Breast epithelium (tissue), 4 donors: ENCODE data around the gene SLC38A10. TPM values are rescaled to one million over a fixed set of nuclear protein-coding genes. Genes with fewer than 3 reads are reported as not detected.

ENCODE experiments used
- DNase-seq, 2 donors: peaks; one replicate each; pipeline ENCODE4 v3.0.0-alpha.2; 2019; ENCODE audit warnings: low spot score in 2 of 2
- H3K27ac ChIP-seq, 2 donors: fragments of 200-600 bp; sonication (generic) in 1 of 2; one replicate each; pipeline ENCODE4 v1.5.1; 2016 to 2019; ENCODE audit warnings: mild to moderate bottlenecking in 1 of 2
- H3K27me3 ChIP-seq, 2 donors: fragments of 200-600 bp; sonication (generic) in 1 of 2; one replicate each; pipeline versions ENCODE4 v1.5.1 to v1.6.0; 2017 to 2019; ENCODE audit warnings: control low read depth in 1 of 2, mild to moderate bottlenecking in 1 of 2
- H3K36me3 ChIP-seq: fragments of 200-600 bp; one replicate; pipeline ENCODE4 v1.5.1; 2019
- H3K4me1 ChIP-seq, 2 donors: fragments of 200-600 bp; sonication (generic); one replicate each; pipeline ENCODE4 v1.5.1; 2016 to 2019; ENCODE audit warnings: control low read depth in 1 of 2
- H3K4me3 ChIP-seq, 3 donors: fragments of 200-600 bp; sonication (generic); 1 replicate in 2 of 3; 2 replicates in 1 of 3; pipeline ENCODE4 v1.5.1; 2016 to 2019; ENCODE audit warnings: mild to moderate bottlenecking in 3 of 3, moderate library complexity in 2 of 3
- H3K9me3 ChIP-seq, 2 donors: fragments of 200-600 bp; sonication (generic) in 1 of 2; one replicate each; pipeline ENCODE4 v1.5.1; 2016 to 2019; ENCODE audit warnings: control low read depth in 1 of 2
- CTCF ChIP-seq, 3 donors: fragments of 450-650 bp; IDR thresholded peaks; one replicate each; pipeline ENCODE4 v1.5.1; 2016 to 2017; ENCODE audit warnings: antibody characterized with exemption in 3 of 3, mild to moderate bottlenecking in 3 of 3, moderate library complexity in 3 of 3
- POLR2A ChIP-seq: fragments of 450-650 bp; IDR thresholded peaks from one replicate; pipeline ENCODE4 v1.6.1; 2016; ENCODE audit warnings: antibody characterized with exemption, mild to moderate bottlenecking, moderate library complexity
- POLR2AphosphoS5 ChIP-seq, 3 donors: sonication (generic); formaldehyde crosslinking; IDR thresholded peaks; one replicate each; pipeline ENCODE4 v1.6.1; 2017; ENCODE audit warnings: antibody characterized with exemption in 3 of 3
- intact Hi-C: fragments of 100-400 bp; cut with DNase I; formaldehyde crosslinking; loops from one replicate; pipeline ENCODE4 v1.15.1; 2023; ENCODE audit warnings: low total_unique reads
- total RNA-seq, 3 donors: library from RNA; depleted of rRNA; stranded (reverse); fragments of >200 nt; gene quantifications; one replicate each; pipeline ENCODE4 v1.1.0, GENCODE V29; 2016

SLC38A10 gene
- total RNA-seq, 3 donors from 2014 or later, result 52.4 to 104 (median 85.2) TPM

GRCh38 chr17:81261582-81262336 lies 33.3 kb downstream of the SLC38A10 start:
- DNase-seq, result no peak
- H3K36me3 ChIP-seq, result no peaks in the 10 kb centered on the region
- intact Hi-C loops, result no loop called here

GRCh38 chr17:81261096-81261495 lies 34.0 kb downstream of the SLC38A10 start:
- Histone ChIP-seq H3K9me3 (no peaks in the 10 kb centered on the region), H3K4me3 (no peak overlapping the region), H3K27ac (no peak overlapping the region), H3K27me3 (no peaks in the 10 kb centered on the region), H3K36me3 (no peaks in the 10 kb centered on the region), H3K4me1 (no peaks in the 10 kb centered on the region)
- intact Hi-C loops, result no loop called here
- DNase-seq, result no peak
- no peak for TF ChIP-seq CTCF (IDR thresholded peaks at IDR 0.05)
- no peak for TF ChIP-seq POLR2A
- TF ChIP-seq POLR2AphosphoS5 (IDR thresholded peaks at IDR 0.05), result no peak

More at GRCh38 chr17:81261582-81262336, 33.3 kb downstream of the SLC38A10 start:
- TF ChIP-seq POLR2AphosphoS5 (IDR thresholded peaks at IDR 0.05), result no peak
- no peak for TF ChIP-seq POLR2A
- no peak for TF ChIP-seq CTCF (IDR thresholded peaks at IDR 0.05)
- Histone ChIP-seq H3K27me3 (no peaks in the 10 kb centered on the region), H3K9me3 (no peaks in the 10 kb centered on the region), H3K4me1 (no peaks in the 10 kb centered on the region), H3K27ac (no peak overlapping the region), H3K4me3 (no peak overlapping the region)

- no peaks in the 10 kb centered on the region for H3K27me3 ChIP-seq
- no peak overlapping the region for H3K27ac ChIP-seq
- no peak for TF ChIP-seq POLR2A
- TF ChIP-seq CTCF (IDR thresholded peaks at IDR 0.05), result no peak
- no peak for TF ChIP-seq POLR2AphosphoS5 (IDR thresholded peaks at IDR 0.05)
- no peak for DNase-seq
- no peaks in the 10 kb centered on the region for H3K36me3 ChIP-seq
- no peaks in the 10 kb centered on the region for H3K4me1 ChIP-seq
- no peaks in the 10 kb centered on the region for H3K9me3 ChIP-seq
- intact Hi-C loops, result no loop called here
- H3K4me3 ChIP-seq, result no peak overlapping the region
Measured at GRCh38 chr17:81260641-81261040, 34.5 kb downstream of the SLC38A10 start.

- no peak overlapping the region for H3K4me3 ChIP-seq
- H3K27me3 ChIP-seq, result no peaks in the 10 kb centered on the region
- intact Hi-C loops, result no loop called here
- H3K4me1 ChIP-seq, result no peaks in the 10 kb centered on the region
- no peaks in the 10 kb centered on the region for H3K9me3 ChIP-seq
- H3K27ac ChIP-seq, result no peak overlapping the region
- no peaks in the 10 kb centered on the region for H3K36me3 ChIP-seq
- TF ChIP-seq POLR2A, result no peak
- TF ChIP-seq CTCF (IDR thresholded peaks at IDR 0.05), result no peak
- TF ChIP-seq POLR2AphosphoS5 (IDR thresholded peaks at IDR 0.05), result no peak
- no peak for DNase-seq
Measured at GRCh38 chr17:81260171-81260570, 34.9 kb downstream of the SLC38A10 start.

- no peaks in the 10 kb centered on the region for H3K4me1 ChIP-seq
- no peak for DNase-seq
- intact Hi-C loops, result loop anchor here (10.0 kb wide), 1 partner anchor 226 kb away; no protein-coding TSS in a partner anchor
- no peaks in the 10 kb centered on the region for H3K27me3 ChIP-seq
- H3K36me3 ChIP-seq, result no peaks in the 10 kb centered on the region
- no peak overlapping the region for H3K4me3 ChIP-seq
- no peak for TF ChIP-seq CTCF (IDR thresholded peaks at IDR 0.05)
- no peak for TF ChIP-seq POLR2AphosphoS5 (IDR thresholded peaks at IDR 0.05)
- no peak for TF ChIP-seq POLR2A
- no peaks in the 10 kb centered on the region for H3K9me3 ChIP-seq
- H3K27ac ChIP-seq, result no peak overlapping the region
Measured at GRCh38 chr17:81259058-81259605, 36.0 kb downstream of the SLC38A10 start.
